Fibroblast of villous mesenchyme (primary cell): ENCODE measurements around the gene GRM7. TPM values are rescaled to one million over a fixed set of nuclear protein-coding genes. Genes with fewer than 3 reads are reported as not detected.

Experiments used
- DNase-seq: peaks from one replicate; pipeline ENCODE4 v3.0.0-alpha.2; 2010; ENCODE audit warnings: low read depth
- H3K4me3 ChIP-seq: 2 replicates; pipeline ENCODE4 v1.5.1; 2011; ENCODE audit warnings: low read depth, mild to moderate bottlenecking, low read length
- total RNA-seq: library from RNA; depleted of rRNA; stranded (reverse); fragments of >200 nt; gene quantifications from 2 replicates; pipeline ENCODE4 v1.2.3, GENCODE V29; 2012
- TF ChIP-seq, protein P1 (sequence below): IDR thresholded peaks from 2 replicates; pipeline ENCODE4 v1.5.1; 2012; ENCODE audit warnings: low read depth, mild to moderate bottlenecking, low read length; ENCODE audit not compliant: insufficient read depth

Gene GRM7
- total RNA-seq, 1 donor, result not detected

- DNase-seq, result no peak
- TF ChIP-seq, protein P1, sequence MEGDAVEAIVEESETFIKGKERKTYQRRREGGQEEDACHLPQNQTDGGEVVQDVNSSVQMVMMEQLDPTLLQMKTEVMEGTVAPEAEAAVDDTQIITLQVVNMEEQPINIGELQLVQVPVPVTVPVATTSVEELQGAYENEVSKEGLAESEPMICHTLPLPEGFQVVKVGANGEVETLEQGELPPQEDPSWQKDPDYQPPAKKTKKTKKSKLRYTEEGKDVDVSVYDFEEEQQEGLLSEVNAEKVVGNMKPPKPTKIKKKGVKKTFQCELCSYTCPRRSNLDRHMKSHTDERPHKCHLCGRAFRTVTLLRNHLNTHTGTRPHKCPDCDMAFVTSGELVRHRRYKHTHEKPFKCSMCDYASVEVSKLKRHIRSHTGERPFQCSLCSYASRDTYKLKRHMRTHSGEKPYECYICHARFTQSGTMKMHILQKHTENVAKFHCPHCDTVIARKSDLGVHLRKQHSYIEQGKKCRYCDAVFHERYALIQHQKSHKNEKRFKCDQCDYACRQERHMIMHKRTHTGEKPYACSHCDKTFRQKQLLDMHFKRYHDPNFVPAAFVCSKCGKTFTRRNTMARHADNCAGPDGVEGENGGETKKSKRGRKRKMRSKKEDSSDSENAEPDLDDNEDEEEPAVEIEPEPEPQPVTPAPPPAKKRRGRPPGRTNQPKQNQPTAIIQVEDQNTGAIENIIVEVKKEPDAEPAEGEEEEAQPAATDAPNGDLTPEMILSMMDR, result no peak
- no peak overlapping the region for H3K4me3 ChIP-seq
These were observed 927.2 kb downstream of the GRM7 start for GRCh38 chr3:7787871-7788828.

GRCh38 chr3:7788881-7789280 lies 928.0 kb downstream of the GRM7 start:
- no peak for DNase-seq
- TF ChIP-seq, protein P1, result no peak
- H3K4me3 ChIP-seq, result no peak overlapping the region

- no peak for DNase-seq
- H3K4me3 ChIP-seq, result no peak overlapping the region
- TF ChIP-seq, protein P1, result no peak
These were observed 928.4 kb downstream of the GRM7 start for GRCh38 chr3:7789324-7789723.

GRCh38 chr3:7790141-7790540 lies 929.2 kb downstream of the GRM7 start:
- DNase-seq, result no peak
- no peak overlapping the region for H3K4me3 ChIP-seq
- TF ChIP-seq, protein P1, result no peak
